Activated T-cell treated with anti-CD3 and anti-CD28 coated beads, Interleukin-2, amount 50 U/mL, for 72 hours (primary cell): ENCODE data around the gene MPRIP. TPM values are rescaled to one million over a fixed set of nuclear protein-coding genes. Genes with fewer than 3 reads are reported as not detected.

ENCODE experiments used
- ATAC-seq, 2 donors: fragments of 150-1000 bp; cut with Tn5 transposase; replicated peaks in 1 of 2; 2 replicates each; pipeline ENCODE4 v1.10.0; 2021; ENCODE audit warnings: moderate library complexity in 2 of 2, mild to moderate bottlenecking in 1 of 2
- DNase-seq, 2 donors: peaks; one replicate each; pipeline ENCODE4 v3.0.0; 2021 to 2022; ENCODE audit warnings: mixed read lengths in 1 of 2
- H3K27ac Mint-ChIP-seq: one replicate; pipeline ENCODE4 v1.8.0; 2022; ENCODE audit warnings: mild to moderate bottlenecking, moderate library complexity, mixed read lengths
- H3K27me3 Mint-ChIP-seq: one replicate; pipeline ENCODE4 v1.8.0; 2022; ENCODE audit warnings: low read depth, mixed read lengths
- H3K36me3 Mint-ChIP-seq, 2 donors: one replicate each; pipeline ENCODE4 v1.8.0; 2022; ENCODE audit warnings: mixed read lengths in 2 of 2, mild to moderate bottlenecking in 1 of 2; ENCODE audit not compliant: insufficient read depth in 2 of 2
- H3K4me1 Mint-ChIP-seq: one replicate; pipeline ENCODE4 v1.8.0; 2022; ENCODE audit warnings: low read depth, mixed read lengths
- H3K4me3 Mint-ChIP-seq, 2 donors: one replicate each; pipeline ENCODE4 v1.8.0; 2022; ENCODE audit warnings: mild to moderate bottlenecking in 2 of 2, mixed read lengths in 2 of 2, moderate library complexity in 2 of 2
- H3K9me3 Mint-ChIP-seq, 2 donors: one replicate each; pipeline ENCODE4 v1.8.0; 2022; ENCODE audit warnings: mixed read lengths in 2 of 2
- total RNA-seq, 2 donors: library from RNA; stranded (reverse); gene quantifications; one replicate each; pipeline ENCODE4 v1.2.3, GENCODE V29; 2022

The MPRIP gene
- total RNA-seq, 2 donors from 2014 or later, result 110 to 128 TPM

DNA sequence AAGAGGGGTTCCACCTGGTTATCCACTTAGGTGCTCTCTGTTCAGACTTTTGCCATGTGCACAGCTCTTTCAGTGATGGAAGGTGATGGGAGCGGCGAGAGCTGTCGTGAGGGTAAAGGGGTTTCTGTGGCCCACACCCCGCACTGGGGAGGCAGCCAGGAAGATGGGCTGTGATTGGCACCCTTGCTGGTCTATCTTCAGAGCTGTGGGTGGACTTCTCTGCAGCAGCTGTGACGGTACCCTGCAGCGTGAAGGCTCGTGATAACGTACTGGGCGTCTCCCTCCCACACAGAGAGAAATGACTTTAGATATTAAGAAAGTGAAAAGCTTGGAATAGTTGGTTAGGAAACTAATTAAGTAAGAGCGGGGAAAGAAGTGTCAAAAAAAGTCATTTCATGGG is 45.8 kb downstream of the MPRIP start:
- peak overlapping the region; percentile 73 for H3K27ac Mint-ChIP-seq
- H3K27me3 Mint-ChIP-seq, result no peaks in the 10 kb centered on the region

DNA sequence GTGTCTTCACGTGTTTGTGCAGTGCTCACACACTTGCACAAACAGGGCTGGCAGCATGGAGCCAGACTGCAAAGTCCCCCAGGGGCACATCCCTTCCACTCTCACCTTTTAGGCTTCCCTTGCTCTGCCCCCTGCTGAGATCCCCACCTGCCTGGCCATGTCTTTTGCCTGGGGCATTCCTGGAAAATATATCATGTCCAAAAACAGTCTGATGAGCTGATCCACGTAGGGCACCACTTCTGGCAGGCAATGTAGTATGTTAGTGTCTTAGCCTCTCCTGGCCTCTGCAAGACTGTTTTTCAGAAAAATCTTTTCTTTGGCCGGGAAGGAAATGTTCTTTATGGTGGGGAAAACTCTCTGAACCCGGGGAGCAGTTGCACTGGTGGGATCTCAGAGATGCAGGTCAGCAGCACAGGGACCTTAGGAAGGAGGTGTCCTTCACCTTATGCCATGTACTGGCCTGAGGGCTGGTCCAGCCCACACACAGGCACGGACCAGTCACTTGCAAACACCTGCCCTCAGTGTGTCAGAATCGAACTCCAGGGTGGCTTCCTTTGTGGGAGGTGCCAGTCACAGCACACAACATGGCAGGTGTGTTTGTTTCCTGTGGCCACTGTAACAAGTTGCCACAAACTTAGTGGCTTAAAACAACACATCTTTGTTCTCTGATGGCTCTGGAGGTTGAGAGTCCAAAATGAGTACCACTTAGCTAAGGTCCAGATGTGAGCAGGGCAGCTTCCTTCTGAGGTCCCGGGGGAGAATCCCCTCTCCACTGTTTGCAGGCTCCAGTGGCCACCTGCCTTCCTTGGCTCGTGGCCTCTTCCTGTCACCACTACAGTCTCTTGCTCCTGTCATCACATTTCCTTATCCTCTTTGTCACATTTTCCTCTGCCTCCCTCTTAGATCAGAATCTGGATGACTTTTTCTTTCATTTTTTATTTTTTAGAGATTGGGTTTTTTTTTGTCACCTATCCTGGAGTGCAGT is 46.6 kb downstream of the MPRIP start:
- Mint-ChIP-seq H3K9me3 (no peaks in the 10 kb centered on the region), H3K27ac (peak overlapping the region; percentile 89), H3K27me3 (no peaks in the 10 kb centered on the region), H3K4me3 (peak overlapping the region in 1 of 2 donors; percentile 33), H3K36me3 (no peaks in the 10 kb centered on the region), H3K4me1 (peaks cover 30% of the 10 kb centered on the region)
- DNase-seq (peak in 1 of 2 donors; percentile 18), ATAC-seq (peak; percentile 46 to 77)

More for the DNA sequence above, 45.8 kb downstream of the MPRIP start:
- H3K4me3 Mint-ChIP-seq, result no peak overlapping the region
- H3K36me3 Mint-ChIP-seq, result no peaks in the 10 kb centered on the region
- peaks cover 30% of the 10 kb centered on the region for H3K4me1 Mint-ChIP-seq
- DNase-seq (no peak), ATAC-seq (no peak)
- no peaks in the 10 kb centered on the region for H3K9me3 Mint-ChIP-seq

DNA sequence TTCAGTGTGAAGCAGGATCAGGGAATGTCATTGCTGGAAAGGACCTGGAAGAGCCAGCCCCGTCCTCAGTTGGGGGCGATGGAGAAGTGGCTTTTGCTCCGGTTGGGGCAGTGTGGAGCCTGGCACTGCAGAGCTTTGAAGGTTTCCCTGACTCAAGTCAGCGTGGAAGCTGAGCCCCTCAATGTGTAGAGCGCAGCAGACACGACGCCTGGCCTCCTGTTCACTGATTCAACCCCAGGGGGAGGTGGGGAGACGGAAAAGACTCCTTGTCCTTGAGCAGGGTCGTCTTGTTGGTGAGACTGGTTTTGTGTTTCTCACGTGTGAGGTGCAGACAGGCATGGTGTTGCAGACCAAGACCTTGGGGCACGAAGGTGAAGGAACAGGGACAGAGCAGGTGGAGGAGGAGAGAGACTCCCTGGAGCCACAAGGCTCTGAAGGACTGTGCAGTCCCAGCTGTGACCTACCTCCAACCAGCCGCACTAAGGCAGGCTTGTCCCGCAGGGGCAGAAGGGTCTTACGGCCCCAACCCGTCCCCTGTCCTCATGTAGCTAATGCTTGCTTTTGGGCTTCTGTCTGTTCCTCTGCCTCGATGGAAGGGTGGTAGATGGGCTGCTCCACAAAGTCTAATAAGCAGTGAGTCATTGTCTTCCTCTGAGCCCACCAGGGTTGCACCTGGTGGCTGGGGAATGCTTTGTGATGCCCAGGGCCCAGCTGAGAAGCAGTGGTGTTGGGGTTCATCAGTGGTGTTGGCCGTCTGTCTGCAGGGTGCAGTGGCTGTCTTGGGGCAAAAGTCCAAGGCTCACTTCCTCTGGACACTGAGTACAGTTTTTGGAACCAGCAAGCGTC is 47.8 kb downstream of the MPRIP start:
- Mint-ChIP-seq H3K9me3 (no peaks in the 10 kb centered on the region), H3K4me1 (peaks cover 30% of the 10 kb centered on the region), H3K27ac (no peak overlapping the region), H3K27me3 (no peaks in the 10 kb centered on the region), H3K36me3 (no peaks in the 10 kb centered on the region), H3K4me3 (no peak overlapping the region)
- DNase-seq (no peak), ATAC-seq (no peak)

DNA sequence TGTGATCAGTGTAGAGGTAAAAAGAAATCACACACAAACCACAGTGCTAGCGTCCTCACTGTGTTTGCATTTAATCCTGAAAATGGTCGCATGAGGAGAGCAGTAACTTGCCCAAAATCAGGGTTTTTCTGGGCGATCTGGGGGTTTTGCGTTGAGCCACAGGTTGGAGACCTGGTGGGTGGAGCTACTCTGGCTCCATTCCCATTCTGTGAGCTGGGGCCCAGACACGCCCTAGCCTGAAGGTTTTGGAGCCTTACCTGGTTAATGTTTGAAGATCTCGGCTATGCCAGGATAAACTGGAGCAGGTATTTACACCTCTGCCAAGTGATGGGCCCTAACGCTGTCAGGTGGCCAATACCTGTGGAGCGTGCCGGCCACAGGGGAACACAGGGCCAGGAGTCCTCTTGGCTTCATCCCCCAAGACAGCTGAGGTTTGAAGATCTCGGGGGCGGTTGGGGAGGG is 48.4 kb downstream of the MPRIP start:
- Mint-ChIP-seq H3K9me3 (no peaks in the 10 kb centered on the region), H3K27me3 (no peaks in the 10 kb centered on the region), H3K4me3 (no peak overlapping the region), H3K4me1 (peaks cover 30% of the 10 kb centered on the region), H3K27ac (no peak overlapping the region), H3K36me3 (no peaks in the 10 kb centered on the region)
- DNase-seq, result no peak
- no peak for ATAC-seq

DNA sequence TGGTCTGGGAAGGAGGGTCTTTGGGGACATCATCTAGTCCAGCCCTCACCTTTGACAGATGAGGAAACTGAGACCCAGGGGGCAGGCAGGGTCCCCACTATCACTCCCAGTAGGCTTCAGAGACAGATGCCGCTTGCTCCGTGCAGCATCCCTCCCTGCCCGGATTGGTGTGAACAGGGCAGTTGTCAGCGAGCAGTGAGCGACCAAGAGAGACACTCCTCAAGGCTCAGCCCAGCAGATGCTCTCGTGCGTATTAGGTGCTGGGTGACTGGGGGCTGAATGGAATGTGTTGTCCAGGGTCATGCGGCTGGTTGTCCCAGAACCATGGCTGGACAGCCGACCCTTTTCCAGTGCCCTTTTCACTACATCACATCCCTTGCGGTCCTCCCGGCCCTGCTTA is 49.0 kb downstream of the MPRIP start:
- H3K36me3 Mint-ChIP-seq, result no peaks in the 10 kb centered on the region
- no peaks in the 10 kb centered on the region for H3K27me3 Mint-ChIP-seq
- no peaks in the 10 kb centered on the region for H3K9me3 Mint-ChIP-seq
- peaks cover 29% of the 10 kb centered on the region for H3K4me1 Mint-ChIP-seq
- no peak overlapping the region for H3K27ac Mint-ChIP-seq
- H3K4me3 Mint-ChIP-seq, result no peak overlapping the region
- DNase-seq, result no peak
- no peak for ATAC-seq

DNA sequence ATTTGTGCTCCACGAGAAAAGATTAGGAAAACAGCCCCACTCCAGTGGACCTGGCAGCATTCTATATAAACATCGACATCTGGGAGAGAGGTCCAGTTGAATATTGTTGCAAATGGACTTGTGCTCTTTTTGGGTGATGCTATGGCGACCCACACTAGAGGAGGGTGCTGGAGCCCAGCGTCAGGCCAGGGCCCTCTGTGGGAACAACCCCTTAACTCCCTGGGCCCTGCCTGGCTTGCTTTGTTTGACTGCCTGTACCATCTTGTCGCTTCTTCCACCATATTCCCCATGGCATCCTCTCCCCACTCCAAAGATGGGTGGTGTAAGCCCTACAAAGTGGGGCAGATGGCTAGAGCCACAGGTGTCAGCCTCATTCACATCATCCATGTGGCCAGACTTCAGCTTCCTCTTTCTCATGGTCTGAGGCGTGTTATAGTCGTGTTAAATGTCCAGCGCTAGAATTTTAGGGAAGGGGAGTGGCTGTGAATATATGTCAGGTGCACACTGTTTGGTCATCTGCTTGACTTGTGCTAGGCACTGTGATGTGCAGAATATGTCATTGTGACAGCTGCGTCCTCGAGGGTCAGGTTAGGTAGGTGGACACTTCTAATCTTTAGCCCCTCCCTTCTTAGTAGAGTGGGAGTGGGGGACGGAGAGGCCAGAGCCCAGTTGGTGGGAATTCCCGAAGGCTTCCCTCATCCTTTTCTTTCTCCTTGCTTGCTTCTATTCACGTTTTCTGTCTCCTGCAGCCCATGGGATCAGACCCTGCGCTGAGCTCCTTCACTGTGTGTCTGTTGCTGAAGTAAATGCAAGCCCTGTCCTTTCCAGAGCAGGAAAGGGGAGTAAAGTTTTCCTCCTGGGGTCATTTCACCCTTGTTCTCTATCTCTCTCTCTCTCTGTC is 49.8 kb downstream of the MPRIP start:
- no peaks in the 10 kb centered on the region for H3K27me3 Mint-ChIP-seq
- H3K4me3 Mint-ChIP-seq, result no peak overlapping the region
- DNase-seq (no peak), ATAC-seq (no peak)
- no peaks in the 10 kb centered on the region for H3K36me3 Mint-ChIP-seq
- H3K4me1 Mint-ChIP-seq, result peaks cover 24% of the 10 kb centered on the region
- H3K27ac Mint-ChIP-seq, result no peak overlapping the region
- no peaks in the 10 kb centered on the region for H3K9me3 Mint-ChIP-seq

DNA sequence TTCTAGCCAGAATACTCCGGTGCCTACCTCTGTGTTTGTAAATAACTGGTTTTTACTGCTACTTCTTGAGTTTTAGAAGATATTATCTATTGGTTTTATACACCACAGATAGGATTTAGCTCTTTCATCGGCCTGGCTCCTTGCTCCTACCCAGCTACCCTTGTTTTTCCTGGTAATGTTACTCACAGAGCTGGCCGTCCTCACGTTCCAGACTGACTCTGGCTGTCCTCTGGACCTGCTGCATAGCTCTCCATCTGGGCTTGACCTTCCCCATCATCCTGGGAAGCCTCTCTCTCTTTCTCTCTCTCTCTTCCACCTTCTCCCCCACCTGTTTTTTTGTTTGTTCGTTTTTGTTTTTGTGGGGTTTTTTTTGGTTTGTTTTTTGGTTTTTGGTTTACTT is 51.5 kb downstream of the MPRIP start:
- H3K27ac Mint-ChIP-seq, result no peak overlapping the region
- H3K4me1 Mint-ChIP-seq, result peaks cover 10% of the 10 kb centered on the region
- H3K9me3 Mint-ChIP-seq, result no peaks in the 10 kb centered on the region
- no peak for DNase-seq
- no peak for ATAC-seq
- no peaks in the 10 kb centered on the region for H3K27me3 Mint-ChIP-seq
- no peak overlapping the region for H3K4me3 Mint-ChIP-seq
- H3K36me3 Mint-ChIP-seq, result no peaks in the 10 kb centered on the region

DNA sequence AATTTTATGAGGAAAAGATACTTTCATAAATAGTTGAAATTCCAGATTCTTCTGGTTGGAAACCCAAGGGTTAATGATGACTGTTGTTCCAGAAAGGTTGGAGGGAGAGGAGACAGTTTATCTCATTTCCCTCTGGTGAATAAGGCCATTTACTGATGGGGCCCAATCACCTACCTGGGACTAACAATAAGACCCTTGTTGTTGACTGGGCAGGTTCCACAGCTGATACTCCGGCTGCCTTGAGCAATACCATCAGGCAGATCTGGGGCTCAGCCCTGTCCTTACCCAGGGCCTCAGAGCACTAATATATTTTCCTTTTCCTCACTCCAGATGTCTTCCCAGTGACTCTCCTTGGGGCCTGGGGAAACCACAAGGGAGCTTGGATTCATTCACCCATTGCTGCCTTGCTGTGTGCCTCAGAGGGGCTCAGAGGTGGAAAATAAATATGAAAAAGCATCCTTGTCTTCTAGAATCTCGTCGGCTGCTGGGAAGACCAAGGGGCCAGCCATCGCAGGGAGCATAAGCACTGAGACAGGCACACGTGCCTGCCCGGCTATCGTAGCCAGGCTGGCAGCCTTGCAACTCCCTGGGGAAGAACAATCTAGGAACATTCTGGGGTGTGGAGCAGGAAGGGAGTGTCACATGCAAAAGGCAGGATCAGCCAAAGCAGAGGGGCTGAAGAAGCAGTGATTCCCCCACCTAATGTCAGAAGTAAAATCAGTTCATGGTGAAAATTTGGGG is 54.4 kb downstream of the MPRIP start:
- Mint-ChIP-seq H3K27me3 (no peaks in the 10 kb centered on the region), H3K4me3 (no peak overlapping the region), H3K36me3 (no peaks in the 10 kb centered on the region), H3K4me1 (no peaks in the 10 kb centered on the region), H3K27ac (no peak overlapping the region), H3K9me3 (no peaks in the 10 kb centered on the region)
- DNase-seq, result no peak
- no peak for ATAC-seq

DNA sequence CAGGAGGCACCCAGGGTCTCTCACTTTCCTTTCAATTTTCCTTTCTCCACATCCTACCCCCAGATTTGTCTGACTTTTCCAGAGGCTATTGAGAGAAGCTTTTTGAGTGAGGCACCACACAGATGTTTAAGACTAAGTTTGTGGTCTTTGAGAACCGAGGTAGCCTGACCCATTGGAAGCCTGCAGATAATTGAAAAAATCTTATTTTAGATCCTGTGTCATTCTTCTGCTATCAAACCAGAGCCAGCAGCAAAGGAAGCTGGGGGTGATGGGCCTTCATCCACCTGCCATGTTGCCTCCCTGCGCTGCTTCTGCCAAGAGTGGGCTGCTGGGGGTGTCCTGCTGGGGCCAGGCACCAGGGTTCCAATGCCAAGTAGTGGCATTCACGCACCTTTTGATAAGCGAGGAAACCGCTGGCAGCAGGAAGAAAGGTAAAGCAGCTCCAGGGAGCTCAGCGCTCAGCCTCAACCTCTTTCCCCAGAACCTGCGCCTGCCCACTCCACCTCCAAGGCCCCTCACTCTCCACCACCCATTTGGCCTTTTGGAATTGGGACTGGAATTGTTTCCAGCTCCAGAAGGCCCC is 55.6 kb downstream of the MPRIP start:
- Mint-ChIP-seq H3K9me3 (no peaks in the 10 kb centered on the region), H3K4me3 (no peak overlapping the region), H3K36me3 (no peaks in the 10 kb centered on the region), H3K4me1 (no peaks in the 10 kb centered on the region), H3K27me3 (no peaks in the 10 kb centered on the region), H3K27ac (no peak overlapping the region)
- ATAC-seq, result no peak
- DNase-seq, result no peak

DNA sequence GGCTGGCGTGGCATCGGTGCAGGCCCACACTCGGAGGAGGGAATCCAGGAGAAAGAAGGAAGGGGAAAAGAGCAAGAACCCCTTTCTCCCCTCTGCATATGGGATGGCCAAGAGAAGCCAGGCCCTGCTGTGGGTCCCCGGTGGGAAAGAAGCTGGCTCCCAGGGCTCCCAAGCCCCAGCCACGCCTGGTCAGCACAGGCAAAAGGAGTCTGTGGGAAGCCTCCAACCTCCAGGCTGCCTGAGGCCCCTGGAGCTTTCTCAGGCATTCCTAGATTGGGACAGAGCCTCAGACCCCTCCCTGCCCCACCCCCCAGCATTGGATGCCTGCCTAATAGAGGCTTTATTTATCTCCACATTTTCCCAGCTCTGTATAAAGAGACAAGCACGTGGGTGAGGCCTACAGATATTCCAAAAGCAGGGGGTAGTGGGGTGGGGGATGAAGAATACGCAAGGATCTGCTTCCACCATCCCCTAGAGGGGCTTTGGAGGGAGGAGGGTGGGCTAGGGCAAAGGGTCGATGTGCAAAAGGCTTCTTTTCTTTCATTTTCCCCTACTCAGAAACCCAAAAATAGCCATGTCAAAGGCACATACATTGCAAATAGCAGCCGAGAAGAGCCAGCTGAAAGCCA is 56.4 kb downstream of the MPRIP start:
- no peak overlapping the region for H3K4me3 Mint-ChIP-seq
- no peaks in the 10 kb centered on the region for H3K36me3 Mint-ChIP-seq
- no peaks in the 10 kb centered on the region for H3K4me1 Mint-ChIP-seq
- DNase-seq (no peak), ATAC-seq (no peak)
- H3K27ac Mint-ChIP-seq, result no peak overlapping the region
- H3K9me3 Mint-ChIP-seq, result no peaks in the 10 kb centered on the region
- no peaks in the 10 kb centered on the region for H3K27me3 Mint-ChIP-seq

DNA sequence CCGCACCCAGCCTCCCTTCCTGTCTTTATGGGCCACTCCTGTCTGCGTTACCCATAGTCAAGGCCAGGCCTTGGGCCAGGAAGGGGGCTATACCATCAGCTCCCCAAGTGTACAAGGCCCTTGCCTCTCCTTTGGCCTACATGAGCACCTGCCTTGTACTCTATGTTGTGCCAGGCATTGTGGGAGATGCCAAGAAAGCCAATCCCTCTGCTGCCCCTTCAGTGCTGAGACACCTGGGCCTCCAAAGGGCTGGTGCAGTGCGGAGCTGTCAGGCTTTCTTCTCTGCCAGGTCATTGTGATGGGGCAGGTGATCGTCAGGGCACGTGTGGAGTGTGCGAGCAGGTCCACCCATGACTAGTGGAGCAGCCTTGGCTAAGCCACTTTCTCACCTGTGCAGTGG is 59.9 kb downstream of the MPRIP start:
- Mint-ChIP-seq H3K4me3 (no peak overlapping the region), H3K9me3 (no peaks in the 10 kb centered on the region), H3K27me3 (no peaks in the 10 kb centered on the region), H3K4me1 (peaks cover 22% of the 10 kb centered on the region), H3K27ac (no peak overlapping the region), H3K36me3 (no peaks in the 10 kb centered on the region)
- DNase-seq (no peak), ATAC-seq (no peak)
